B cell (primary cell): ENCODE results near the gene P2RY6. TPM values are rescaled to one million over a fixed set of nuclear protein-coding genes. Genes with fewer than 3 reads are reported as not detected.

Experiments used
- ATAC-seq: fragments of 200-7000 bp; cut with Tn5 transposase; one replicate; pipeline ENCODE4 v1.10.0; 2021; ENCODE audit warnings: low read depth, mild to moderate bottlenecking, moderate number of reproducible peaks, moderate library complexity
- CTCF ChIA-PET: fragments of 350-600 bp; sonication (Branson Sonifier 250); formaldehyde crosslinking; loops from one replicate; lab custom pipeline; 2021; ENCODE audit warnings: antibody characterized with exemption, inconsistent platforms; lab: Charles Lee
- POLR2A ChIA-PET: fragments of 350-600 bp; sonication (Branson Sonifier 250); formaldehyde crosslinking; loops from one replicate; lab custom pipeline; 2021; ENCODE audit warnings: antibody characterized with exemption; lab: Charles Lee
- DNase-seq: peaks from one replicate; pipeline ENCODE4 v3.0.0; 2013
- H2AFZ ChIP-seq: 2 replicates; pipeline ENCODE4 v1.6.1; 2012; ENCODE audit warnings: mild to moderate bottlenecking, low read depth, low read length; ENCODE audit not compliant: insufficient read depth, poor library complexity, severe bottlenecking
- H3K27ac ChIP-seq, 2 donors: 1 replicate in 1 of 2; 2 replicates in 1 of 2; pipeline ENCODE4 v1.5.1; 2012 to 2013; ENCODE audit warnings: low read length in 2 of 2, mild to moderate bottlenecking in 2 of 2, moderate library complexity in 1 of 2
- H3K27me3 ChIP-seq, 4 experiments: fragments of 200-600 bp in 1 of 4; sonication (generic) in 1 of 4; replicated peaks in 1 of 4; 1 replicate in 2 of 4; 2 replicates in 2 of 4; pipeline versions ENCODE4 v1.6.1 to v1.7.0; 2013 to 2016; ENCODE audit warnings: low read length in 3 of 4, mild to moderate bottlenecking in 2 of 4, mixed read lengths in 1 of 4, moderate library complexity in 1 of 4; ENCODE audit not compliant: insufficient read depth in 4 of 4, control insufficient read depth in 3 of 4; ENCODE audit errors: control extremely low read depth in 1 of 4
- H3K36me3 ChIP-seq, 2 experiments: replicated peaks in 1 of 2; 1 replicate in 1 of 2; 2 replicates in 1 of 2; pipeline versions ENCODE4 v1.6.1 to v1.7.1; 2013; ENCODE audit warnings: low read length in 1 of 2; ENCODE audit not compliant: insufficient read depth in 2 of 2, control insufficient read depth in 1 of 2; ENCODE audit errors: control extremely low read depth in 1 of 2, extremely low read depth in 1 of 2
- H3K4me1 ChIP-seq, 2 donors: fragments of 200-600 bp in 1 of 2; sonication (generic) in 1 of 2; 1 replicate in 1 of 2; 2 replicates in 1 of 2; pipeline versions ENCODE4 v1.5.1 to v1.6.1; 2013 to 2017; ENCODE audit warnings: low read length in 2 of 2; ENCODE audit not compliant: control insufficient read depth in 2 of 2, insufficient read depth in 2 of 2
- H3K4me2 ChIP-seq: replicated peaks from 2 replicates; pipeline ENCODE3; 2012; ENCODE audit warnings: mild to moderate bottlenecking, low read depth, low read length; ENCODE audit not compliant: poor library complexity, severe bottlenecking
- H3K4me3 ChIP-seq, 5 experiments: fragments of 200-600 bp in 1 of 5; sonication (generic) in 1 of 5; 1 replicate in 3 of 5; 2 replicates in 2 of 5; pipeline versions ENCODE4 v1.5.1 to v1.7.0; 2011 to 2016; ENCODE audit warnings: low read length in 4 of 5, mild to moderate bottlenecking in 4 of 5, low read depth in 2 of 5, control low read depth in 1 of 5, moderate library complexity in 1 of 5; ENCODE audit not compliant: insufficient read depth in 1 of 5; ENCODE audit errors: control extremely low read depth in 1 of 5, extremely low read depth in 1 of 5
- H3K79me2 ChIP-seq: fragments of 200-600 bp; sonication (generic); one replicate; pipeline ENCODE4 v1.6.0; 2016; ENCODE audit warnings: low read length; ENCODE audit not compliant: control insufficient read depth, insufficient read depth
- H3K9ac ChIP-seq: fragments of 200-600 bp; sonication (generic); 2 replicates; pipeline ENCODE4 v1.6.1; 2017; ENCODE audit warnings: mild to moderate bottlenecking, low read length, moderate library complexity
- H3K9me3 ChIP-seq, 3 donors: one replicate each; pipeline versions ENCODE4 v1.6.1 to v1.7.1; 2013; ENCODE audit warnings: low read length in 2 of 3; ENCODE audit not compliant: control insufficient read depth in 2 of 3, insufficient read depth in 1 of 3; ENCODE audit errors: control extremely low read depth in 1 of 3
- H4K20me1 ChIP-seq: 2 replicates; pipeline ENCODE4 v1.6.0; 2012; ENCODE audit warnings: mild to moderate bottlenecking, low read length; ENCODE audit not compliant: insufficient read depth, control insufficient read depth, poor library complexity, severe bottlenecking
- H3K27ac Mint-ChIP-seq: one replicate; pipeline ENCODE4 v1.8.0; 2021; ENCODE audit warnings: mixed read lengths
- H3K27me3 Mint-ChIP-seq: one replicate; pipeline ENCODE4 v1.8.0; 2021; ENCODE audit warnings: mixed read lengths
- H3K4me1 Mint-ChIP-seq: one replicate; pipeline ENCODE4 v1.8.0; 2021; ENCODE audit warnings: mixed read lengths
- H3K4me3 Mint-ChIP-seq: one replicate; pipeline ENCODE4 v1.8.0; 2021; ENCODE audit warnings: mixed read lengths
- H3K9me3 Mint-ChIP-seq: one replicate; pipeline ENCODE4 v1.8.0; 2022; ENCODE audit warnings: mixed read lengths; ENCODE audit not compliant: insufficient read depth
- EZH2 ChIP-seq: IDR thresholded peaks from 2 replicates; pipeline ENCODE4 v1.6.1; 2012; ENCODE audit warnings: borderline replicate concordance, low read depth, mild to moderate bottlenecking, moderate library complexity, low read length; ENCODE audit not compliant: insufficient read depth, poor library complexity, severe bottlenecking
- WGBS: methylation state at CpG from one replicate; pipeline ENCODE4 v1.1.5; 2013; ENCODE audit warnings: missing lambda C conversion rate; ENCODE audit not compliant: insufficient coverage; 5-methylcytosine and 5-hydroxymethylcytosine counted together
- intact Hi-C: fragments of 100-400 bp; cut with micrococcal nuclease; formaldehyde crosslinking; loops from one replicate; pipeline ENCODE4 v1.10.0; 2022
- polyA plus RNA-seq: library from polyadenylated mRNA; depleted of rRNA; stranded (reverse); fragments of >200 nt; gene quantifications from 2 replicates; pipeline ENCODE4 v1.2.3, GENCODE V29; 2012
- total RNA-seq, 2 donors: library from RNA; stranded (reverse); fragments of 120-200 nt in 1 of 2; gene quantifications; 1 replicate in 1 of 2; 2 replicates in 1 of 2; pipeline versions ENCODE4 v1.2.3 to v1.2.4, GENCODE V29; 2013 to 2022
- TF ChIP-seq, protein P1 (sequence below): fragments of 200-600 bp; IDR thresholded peaks from one replicate; pipeline ENCODE4 v1.8.0; 2022; ENCODE audit warnings: antibody characterized with exemption, mild to moderate bottlenecking

P2RY6 gene
- total and polyA plus RNA-seq, 2 donors (not counting 1 experiment from before 2014, with no cell fraction given), result 0.25 TPM; not detected in 1

- TF ChIP-seq, protein P1, sequence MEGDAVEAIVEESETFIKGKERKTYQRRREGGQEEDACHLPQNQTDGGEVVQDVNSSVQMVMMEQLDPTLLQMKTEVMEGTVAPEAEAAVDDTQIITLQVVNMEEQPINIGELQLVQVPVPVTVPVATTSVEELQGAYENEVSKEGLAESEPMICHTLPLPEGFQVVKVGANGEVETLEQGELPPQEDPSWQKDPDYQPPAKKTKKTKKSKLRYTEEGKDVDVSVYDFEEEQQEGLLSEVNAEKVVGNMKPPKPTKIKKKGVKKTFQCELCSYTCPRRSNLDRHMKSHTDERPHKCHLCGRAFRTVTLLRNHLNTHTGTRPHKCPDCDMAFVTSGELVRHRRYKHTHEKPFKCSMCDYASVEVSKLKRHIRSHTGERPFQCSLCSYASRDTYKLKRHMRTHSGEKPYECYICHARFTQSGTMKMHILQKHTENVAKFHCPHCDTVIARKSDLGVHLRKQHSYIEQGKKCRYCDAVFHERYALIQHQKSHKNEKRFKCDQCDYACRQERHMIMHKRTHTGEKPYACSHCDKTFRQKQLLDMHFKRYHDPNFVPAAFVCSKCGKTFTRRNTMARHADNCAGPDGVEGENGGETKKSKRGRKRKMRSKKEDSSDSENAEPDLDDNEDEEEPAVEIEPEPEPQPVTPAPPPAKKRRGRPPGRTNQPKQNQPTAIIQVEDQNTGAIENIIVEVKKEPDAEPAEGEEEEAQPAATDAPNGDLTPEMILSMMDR, result no peak
- TF ChIP-seq EZH2, result no peak
- 73% methylated on average over 2 of the region's 4 CpGs for WGBS
- intact Hi-C loops, result no loop called here
- Histone ChIP-seq H3K27ac (no peak overlapping the region), H4K20me1 (no peaks in the 10 kb centered on the region), H3K4me1 (peaks cover 0 to 16% of the 10 kb centered on the region in 2 donors), H3K4me3 (no peak overlapping the region), H3K4me2 (no peak overlapping the region), H3K27me3 (peaks cover 0 to 40% (median 23%) of the 10 kb centered on the region in 4 experiments), H3K79me2 (no peaks in the 10 kb centered on the region), H3K9me3 (no peaks in the 10 kb centered on the region), H3K9ac (no peak overlapping the region), H2AFZ (no peak overlapping the region), H3K36me3 (no peaks in the 10 kb centered on the region)
- peaks cover 17% of the 10 kb centered on the region for H3K4me1 Mint-ChIP-seq
- no peak overlapping the region for H3K4me3 Mint-ChIP-seq
- no peaks in the 10 kb centered on the region for H3K9me3 Mint-ChIP-seq
- ATAC-seq (no peak), DNase-seq (no peak)
- POLR2A ChIA-PET, result no interaction called here
- no peak overlapping the region for H3K27ac Mint-ChIP-seq
- peaks cover 38% of the 10 kb centered on the region for H3K27me3 Mint-ChIP-seq
- CTCF ChIA-PET, result interaction anchor here (1.4 kb wide), 1 partner anchor 342 kb away, joined by 5 read pairs; no protein-coding TSS in a partner anchor
Observed at GRCh38 chr11:73266646-73267020, 5.5 kb upstream of the P2RY6 start.

DNA sequence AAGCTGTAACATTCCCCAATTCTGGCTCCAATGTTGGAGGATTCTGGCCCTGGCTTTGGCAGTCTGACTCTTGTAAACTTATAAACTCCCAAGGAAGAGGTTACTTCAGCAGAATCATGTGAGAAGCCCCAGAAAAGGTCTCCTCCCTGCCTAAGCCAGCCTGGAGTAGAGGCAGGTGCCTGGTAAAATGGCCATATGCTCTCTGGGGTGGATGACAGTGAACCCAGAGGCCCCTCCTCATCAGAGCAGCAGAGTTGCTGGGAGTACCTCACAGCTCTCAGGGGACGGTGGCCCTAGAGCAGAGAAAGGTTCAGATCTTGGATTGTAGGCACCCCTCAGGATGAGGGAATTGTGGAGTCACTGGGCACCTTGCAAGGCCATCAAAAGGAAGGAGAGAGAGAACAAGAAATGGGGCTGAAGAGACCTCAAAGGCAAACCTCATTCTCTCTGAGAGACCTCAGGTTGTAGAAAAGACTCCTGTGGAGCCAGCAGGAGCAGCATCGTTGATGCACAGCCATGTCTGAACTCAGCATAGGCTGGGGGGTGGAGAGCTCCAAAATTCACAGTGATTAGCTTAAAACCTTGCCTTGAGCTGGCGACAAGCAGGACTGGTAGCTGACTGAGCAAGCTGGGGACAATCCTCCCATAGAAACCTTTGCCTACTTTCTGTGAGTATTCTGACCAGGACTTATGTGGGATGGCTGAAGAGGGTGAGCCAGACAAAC, 4.9 kb upstream of the P2RY6 start:
- peaks cover 0 to 17% of the 10 kb centered on the region in 2 donors for H3K4me1 ChIP-seq
- H3K4me3 Mint-ChIP-seq, result no peak overlapping the region
- no peaks in the 10 kb centered on the region for H3K79me2 ChIP-seq
- no peak overlapping the region for H3K27ac Mint-ChIP-seq
- H3K27ac ChIP-seq, result no peak overlapping the region
- no peaks in the 10 kb centered on the region for H3K36me3 ChIP-seq
- H3K27me3 Mint-ChIP-seq, result peaks cover 33% of the 10 kb centered on the region
- no peak overlapping the region for H3K4me2 ChIP-seq
- ATAC-seq (no peak), DNase-seq (no peak)
- H3K4me1 Mint-ChIP-seq, result peaks cover 19% of the 10 kb centered on the region
- H4K20me1 ChIP-seq, result no peaks in the 10 kb centered on the region
- WGBS, result 72% methylated on average over 3 of the region's 3 CpGs
- H3K4me3 ChIP-seq, result no peak overlapping the region
- ChIA-PET CTCF (interaction anchor here (1.2 kb wide), 1 partner anchor 30 kb away, joined by 3 read pairs; no protein-coding TSS in a partner anchor), POLR2A (interaction anchor here (0.6 kb wide), 1 partner anchor 125 kb away, joined by 3 read pairs; the partner anchor contains the start of gene FCHSD2)
- intact Hi-C loops, result no loop called here
- no peak overlapping the region for H3K9ac ChIP-seq
- H2AFZ ChIP-seq, result no peak overlapping the region
- H3K9me3 ChIP-seq, result no peaks in the 10 kb centered on the region
- peaks cover 0 to 37% (median 23%) of the 10 kb centered on the region in 4 experiments for H3K27me3 ChIP-seq
- no peak for TF ChIP-seq EZH2
- TF ChIP-seq, protein P1, result no peak
- H3K9me3 Mint-ChIP-seq, result no peaks in the 10 kb centered on the region
